Fibroblast of the aortic adventitia (primary cell): ENCODE results near the gene FLNB. TPM values are rescaled to one million over a fixed set of nuclear protein-coding genes. Genes with fewer than 3 reads are reported as not detected.

Experiments used
- DNase-seq: peaks from one replicate; pipeline ENCODE4 v3.0.0-alpha.2; 2010; ENCODE audit warnings: low read depth
- H3K4me3 ChIP-seq: 2 replicates; pipeline ENCODE4 v1.5.1; 2011; ENCODE audit warnings: low read depth, mild to moderate bottlenecking, control low read depth, low read length, moderate library complexity
- total RNA-seq: library from RNA; depleted of rRNA; stranded (reverse); fragments of >200 nt; gene quantifications from 2 replicates; pipeline ENCODE4 v1.2.3, GENCODE V29; 2012; ENCODE audit warnings: low replicate concordance
- TF ChIP-seq, protein P1 (sequence below): IDR thresholded peaks from 2 replicates; pipeline ENCODE4 v1.5.1; 2011; ENCODE audit warnings: mild to moderate bottlenecking, low read length, control low read depth, inconsistent platforms; ENCODE audit not compliant: insufficient read depth

FLNB gene
- total RNA-seq, 1 donor = 69.0 TPM

DNA sequence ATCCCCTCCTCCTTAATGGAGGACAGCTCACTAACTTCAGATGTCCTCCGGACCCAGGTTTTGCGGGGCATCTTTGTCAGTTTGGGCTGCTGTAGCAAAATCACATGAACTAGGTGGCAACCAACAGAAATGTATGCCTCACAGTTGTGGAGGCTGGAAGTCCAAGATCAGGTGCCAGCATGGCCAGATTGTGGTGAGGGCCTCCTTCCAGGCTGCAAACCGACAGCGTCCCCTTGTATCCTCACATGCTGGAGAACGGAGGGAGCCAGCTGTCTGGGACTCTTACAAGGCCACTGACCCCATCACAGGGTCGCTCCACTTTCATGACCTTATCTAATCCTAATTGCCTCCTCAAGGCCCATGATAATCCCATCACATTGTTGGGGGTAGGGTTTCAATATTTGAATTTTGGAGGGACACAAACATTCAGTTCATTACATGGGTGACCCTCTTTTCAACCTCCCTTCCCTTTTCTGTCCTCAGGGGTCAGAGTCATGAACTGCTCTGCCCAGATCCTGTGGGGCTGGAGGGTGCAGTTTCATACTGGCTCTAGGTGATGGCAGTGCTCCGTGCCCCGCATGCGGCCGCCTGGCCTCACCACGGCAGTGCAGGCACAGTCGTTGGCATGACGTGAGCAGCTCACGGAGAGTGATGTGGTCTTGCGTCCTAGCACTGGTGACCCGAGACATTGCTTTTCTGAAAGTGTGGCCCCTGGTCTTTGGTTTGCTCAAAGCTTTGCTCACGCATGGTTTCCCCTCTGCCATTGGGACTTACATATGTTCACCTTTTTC is 144.2 kb downstream of the FLNB start:
- no peak overlapping the region for H3K4me3 ChIP-seq
- no peak for DNase-seq
- TF ChIP-seq, protein P1, sequence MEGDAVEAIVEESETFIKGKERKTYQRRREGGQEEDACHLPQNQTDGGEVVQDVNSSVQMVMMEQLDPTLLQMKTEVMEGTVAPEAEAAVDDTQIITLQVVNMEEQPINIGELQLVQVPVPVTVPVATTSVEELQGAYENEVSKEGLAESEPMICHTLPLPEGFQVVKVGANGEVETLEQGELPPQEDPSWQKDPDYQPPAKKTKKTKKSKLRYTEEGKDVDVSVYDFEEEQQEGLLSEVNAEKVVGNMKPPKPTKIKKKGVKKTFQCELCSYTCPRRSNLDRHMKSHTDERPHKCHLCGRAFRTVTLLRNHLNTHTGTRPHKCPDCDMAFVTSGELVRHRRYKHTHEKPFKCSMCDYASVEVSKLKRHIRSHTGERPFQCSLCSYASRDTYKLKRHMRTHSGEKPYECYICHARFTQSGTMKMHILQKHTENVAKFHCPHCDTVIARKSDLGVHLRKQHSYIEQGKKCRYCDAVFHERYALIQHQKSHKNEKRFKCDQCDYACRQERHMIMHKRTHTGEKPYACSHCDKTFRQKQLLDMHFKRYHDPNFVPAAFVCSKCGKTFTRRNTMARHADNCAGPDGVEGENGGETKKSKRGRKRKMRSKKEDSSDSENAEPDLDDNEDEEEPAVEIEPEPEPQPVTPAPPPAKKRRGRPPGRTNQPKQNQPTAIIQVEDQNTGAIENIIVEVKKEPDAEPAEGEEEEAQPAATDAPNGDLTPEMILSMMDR = no peak

- no peak overlapping the region for H3K4me3 ChIP-seq
- DNase-seq = no peak
- TF ChIP-seq, protein P1 = no peak
These were observed 145.1 kb downstream of the FLNB start for GRCh38 chr3:58153371-58153770.

- TF ChIP-seq, protein P1 = no peak
- H3K4me3 ChIP-seq = no peak overlapping the region
- no peak for DNase-seq
These were observed 146.6 kb downstream of the FLNB start for GRCh38 chr3:58154626-58155449.

- no peak for DNase-seq
- TF ChIP-seq, protein P1 = no peak
- H3K4me3 ChIP-seq = no peak overlapping the region
These were observed 147.6 kb downstream of the FLNB start for GRCh38 chr3:58155838-58156237.

GRCh38 chr3:58157700-58158099 is 149.5 kb downstream of the FLNB start:
- TF ChIP-seq, protein P1 = no peak
- no peak overlapping the region for H3K4me3 ChIP-seq
- no peak for DNase-seq

- no peak overlapping the region for H3K4me3 ChIP-seq
- TF ChIP-seq, protein P1 = no peak
- DNase-seq = no peak
These were observed 150.4 kb downstream of the FLNB start for GRCh38 chr3:58158442-58159153.
